Gastrocnemius medialis (tissue), 4 donors: ENCODE measurements around the gene CLSTN3. TPM values are rescaled to one million over a fixed set of nuclear protein-coding genes. Genes with fewer than 3 reads are reported as not detected.
"Not testable (repeated sequence)": the region's sequence is repeated elsewhere in the genome, so short reads cannot be mapped to it uniquely, and the experiment has no call there.

ENCODE experiments used
- ATAC-seq, 2 donors: fragments of 150-250 bp; one replicate each; pipeline ENCODE4 v1.9.1; 2016
- DNase-seq, 2 donors: peaks; one replicate each; pipeline ENCODE4 v3.0.0-alpha.2; 2019
- H3K27ac ChIP-seq, 4 donors: fragments of 200-600 bp; sonication (generic); 1 replicate in 1 of 4; 2 replicates in 3 of 4; pipeline ENCODE4 v1.5.1; 2016 to 2018; ENCODE audit warnings: mild to moderate bottlenecking in 2 of 4, moderate library complexity in 1 of 4
- H3K27me3 ChIP-seq, 3 donors: fragments of 200-600 bp; sonication (generic) in 2 of 3; 1 replicate in 1 of 3; 2 replicates in 2 of 3; pipeline versions ENCODE4 v1.5.1 to v1.6.0; 2016 to 2019; ENCODE audit warnings: mild to moderate bottlenecking in 1 of 3, moderate library complexity in 1 of 3
- H3K36me3 ChIP-seq, 2 donors: fragments of 200-600 bp; sonication (generic) in 1 of 2; one replicate each; pipeline ENCODE4 v1.5.1; 2017 to 2018
- H3K4me1 ChIP-seq, 2 donors: fragments of 200-600 bp; sonication (generic) in 1 of 2; one replicate each; pipeline ENCODE4 v1.5.1; 2016 to 2017; ENCODE audit warnings: mild to moderate bottlenecking in 2 of 2
- H3K4me3 ChIP-seq, 4 donors: fragments of 200-600 bp; sonication (generic) in 3 of 4; 1 replicate in 1 of 4; 2 replicates in 3 of 4; pipeline ENCODE4 v1.5.1; 2016 to 2019; ENCODE audit warnings: mild to moderate bottlenecking in 2 of 4
- H3K9me3 ChIP-seq, 3 donors: fragments of 200-600 bp; sonication (generic) in 2 of 3; 1 replicate in 1 of 3; 2 replicates in 2 of 3; pipeline ENCODE4 v1.5.1; 2016 to 2019
- CTCF ChIP-seq, 5 experiments: fragments of 450-650 bp in 3 of 5; fragments of 200-600 bp in 2 of 5; sonication (generic) in 2 of 5; IDR thresholded peaks in 4 of 5; conservative IDR thresholded peaks in 1 of 5; 1 replicate in 4 of 5; 2 replicates in 1 of 5; pipeline ENCODE4 v1.5.1; 2016 to 2019; ENCODE audit warnings: antibody characterized with exemption in 5 of 5, mild to moderate bottlenecking in 3 of 5, moderate library complexity in 3 of 5
- POLR2A ChIP-seq, 2 donors: fragments of 450-650 bp; IDR thresholded peaks; one replicate each; pipeline ENCODE4 v1.6.1; 2017; ENCODE audit warnings: antibody characterized with exemption in 2 of 2, mild to moderate bottlenecking in 2 of 2, moderate library complexity in 2 of 2
- in situ Hi-C, 4 donors: fragments of 200-750 bp; cut with MboI; loops; one replicate each; pipeline versions ENCODE4 v1.15.0 to v1.8.0; 2017; ENCODE audit warnings: low sequenced_read_pairs in 4 of 4
- intact Hi-C: fragments of 100-400 bp; cut with DNase I; formaldehyde crosslinking; loops from one replicate; pipeline ENCODE4 v1.15.1; 2023; ENCODE audit warnings: low total_unique reads
- total RNA-seq, 4 donors: library from RNA; depleted of rRNA; stranded (reverse); fragments of >200 nt; gene quantifications; one replicate each; pipeline versions ENCODE4 v1.1.0 to v1.2.3, GENCODE V29; 2016

The CLSTN3 gene
- total RNA-seq, 4 donors from 2014 or later, result 1.2 to 3.5 (median 2.4) TPM

- DNase-seq (no peak), ATAC-seq (no peak)
- intact Hi-C loops, result no loop called here
- TF ChIP-seq POLR2A (IDR thresholded peaks at IDR 0.05) (no peak), CTCF (IDR thresholded peaks at IDR 0.05 in 4 of 5, conservative IDR thresholded peaks at IDR 0.05 in 1 of 5) (no peak)
- in situ Hi-C loops, result loop anchor here in 2 of 4 donors (25.0 kb wide), 2 partner anchors 165 to 190 kb away; partner anchors contain the start of genes ATN1 (in 1 of the 2), C12orf57 (in 1 of the 2), ENO2 (in 1 of the 2) and LRRC23 (in 1 of the 2)
- H3K4me3 ChIP-seq, result no peak overlapping the region
- H3K4me1 ChIP-seq, result peaks cover 0 to 5% of the 10 kb centered on the region in 2 donors
- no peak overlapping the region for H3K27ac ChIP-seq
- peaks cover 0 to 9% (median 2%) of the 10 kb centered on the region in 3 donors for H3K9me3 ChIP-seq
- H3K27me3 ChIP-seq, result no peaks in the 10 kb centered on the region
- peaks cover 0 to 34% of the 10 kb centered on the region in 2 donors for H3K36me3 ChIP-seq
These were observed 27.6 kb upstream of the CLSTN3 start for GRCh38 chr12:7102582-7102981.

GRCh38 chr12:7103837-7104584, 26.2 kb upstream of the CLSTN3 start:
- intact Hi-C loops, result no loop called here
- no peaks in the 10 kb centered on the region for H3K27me3 ChIP-seq
- DNase-seq (no peak), ATAC-seq (no peak)
- H3K4me1 ChIP-seq, result peaks cover 6 to 9% of the 10 kb centered on the region in 2 donors
- peaks cover 0 to 9% (median 2%) of the 10 kb centered on the region in 3 donors for H3K9me3 ChIP-seq
- in situ Hi-C loops, result loop anchor here in 2 of 4 donors (25.0 kb wide), 2 partner anchors 167 to 192 kb away; partner anchors contain the start of genes ATN1 (in 1 of the 2), C12orf57 (in 1 of the 2), ENO2 (in 1 of the 2) and LRRC23 (in 1 of the 2)
- H3K27ac ChIP-seq, result no peak overlapping the region
- H3K36me3 ChIP-seq, result peaks cover 0 to 30% of the 10 kb centered on the region in 2 donors
- TF ChIP-seq CTCF (IDR thresholded peaks at IDR 0.05 in 4 of 5, conservative IDR thresholded peaks at IDR 0.05 in 1 of 5), result no peak
- no peak for TF ChIP-seq POLR2A (IDR thresholded peaks at IDR 0.05)
- H3K4me3 ChIP-seq, result no peak overlapping the region

- in situ Hi-C loops (loop anchor here in 3 of 4 donors (5.0 to 25.0 kb wide), 3 partner anchors 44 to 194 kb away; partner anchors contain the start of genes ATN1 (in 1 of the 3), C12orf57 (in 1 of the 3), C1S (in 1 of the 3) and ENO2 (in 1 of the 3)), intact Hi-C loops (loop anchor here (5.0 kb wide), 1 partner anchor 144 kb away; no protein-coding TSS in a partner anchor)
- no peaks in the 10 kb centered on the region for H3K27me3 ChIP-seq
- DNase-seq (no peak), ATAC-seq (no peak)
- H3K9me3 ChIP-seq, result peaks cover 0 to 9% (median 2%) of the 10 kb centered on the region in 3 donors
- TF ChIP-seq POLR2A (IDR thresholded peaks at IDR 0.05) (no peak), CTCF (IDR thresholded peaks at IDR 0.05 in 4 of 5, conservative IDR thresholded peaks at IDR 0.05 in 1 of 5) (no peak)
- no peak overlapping the region for H3K27ac ChIP-seq
- H3K4me3 ChIP-seq, result no peak overlapping the region
- peaks cover 13 to 14% of the 10 kb centered on the region in 2 donors for H3K4me1 ChIP-seq
- peaks cover 0 to 22% of the 10 kb centered on the region in 2 donors for H3K36me3 ChIP-seq
These were observed 24.1 kb upstream of the CLSTN3 start for GRCh38 chr12:7106082-7106481.

GRCh38 chr12:7107181-7107580, 23.0 kb upstream of the CLSTN3 start:
- peaks cover 13 to 14% of the 10 kb centered on the region in 2 donors for H3K4me1 ChIP-seq
- H3K27ac ChIP-seq, result peak overlapping the region; percentile 88 to 92 (median 89)
- H3K27me3 ChIP-seq, H3K9me3 ChIP-seq, H3K4me3 ChIP-seq, ATAC-seq, DNase-seq: not testable (repeated sequence)
- intact Hi-C loops, result loop anchor here (5.0 kb wide), 1 partner anchor 145 kb away; no protein-coding TSS in a partner anchor
- H3K36me3 ChIP-seq, result peaks cover 0 to 22% of the 10 kb centered on the region in 2 donors
- in situ Hi-C loops, result loop anchor here in 3 of 4 donors (5.0 to 25.0 kb wide), 3 partner anchors 45 to 195 kb away; partner anchors contain the start of genes ATN1 (in 1 of the 3), C12orf57 (in 1 of the 3), C1S (in 1 of the 3) and ENO2 (in 1 of the 3)
